GM19452 (cell line): ENCODE data around the gene SLC22A1.
"Not testable (repeated sequence)": the region's sequence is repeated elsewhere in the genome, so short reads cannot be mapped to it uniquely, and the experiment has no call there.

ENCODE experiments used
- ATAC-seq: cut with Tn5 transposase; IDR thresholded peaks from one replicate; pipeline ENCODE4 v1.9.1; 2021; ENCODE audit not compliant: unreplicated experiment

The SLC22A1 gene

GRCh38 chr6:160121981-160122380, 366 bp downstream of the SLC22A1 start:
- no peak for ATAC-seq

GRCh38 chr6:160122744-160123143, 1.1 kb downstream of the SLC22A1 start:
- ATAC-seq = no peak

DNA sequence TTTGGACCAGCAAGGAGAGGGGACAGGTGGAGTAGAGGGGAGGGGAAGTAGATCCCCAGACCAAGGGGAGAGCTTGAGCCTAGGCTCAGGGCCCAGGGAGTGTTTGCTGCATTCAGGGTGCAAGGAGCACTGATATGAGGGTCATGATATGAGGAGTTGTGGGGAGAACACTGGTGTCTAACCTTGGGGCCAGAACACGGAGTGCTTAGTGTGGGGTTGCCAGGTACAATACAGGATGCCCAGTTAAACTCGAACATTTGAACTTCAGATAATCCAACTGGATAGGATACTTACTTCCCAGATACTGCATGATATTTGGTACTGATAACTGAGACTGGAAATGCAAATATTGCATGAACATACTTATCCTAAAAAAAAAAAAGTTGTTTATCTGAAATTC, 2.4 kb downstream of the SLC22A1 start:
- ATAC-seq = no peak

DNA sequence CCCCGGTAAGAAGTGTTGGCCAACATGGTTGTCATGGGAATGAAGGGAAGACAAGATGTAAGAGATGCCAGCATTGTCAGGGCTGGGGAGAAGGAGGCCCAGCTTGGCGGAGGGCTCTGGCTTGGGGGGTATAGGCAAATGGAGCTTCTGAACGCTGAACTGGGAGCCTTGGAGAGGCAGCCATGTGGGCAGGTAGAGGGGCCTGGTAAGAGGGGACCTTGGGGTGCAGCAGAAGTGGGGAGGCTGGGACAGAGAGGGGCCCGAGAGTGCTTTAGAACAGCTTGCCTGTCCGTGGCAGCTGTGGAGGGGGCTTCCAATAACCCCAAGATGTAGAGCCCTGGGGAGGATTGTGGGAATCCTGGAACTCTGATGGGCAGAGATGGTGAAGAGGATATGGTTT, 3.0 kb downstream of the SLC22A1 start:
- no peak for ATAC-seq

DNA sequence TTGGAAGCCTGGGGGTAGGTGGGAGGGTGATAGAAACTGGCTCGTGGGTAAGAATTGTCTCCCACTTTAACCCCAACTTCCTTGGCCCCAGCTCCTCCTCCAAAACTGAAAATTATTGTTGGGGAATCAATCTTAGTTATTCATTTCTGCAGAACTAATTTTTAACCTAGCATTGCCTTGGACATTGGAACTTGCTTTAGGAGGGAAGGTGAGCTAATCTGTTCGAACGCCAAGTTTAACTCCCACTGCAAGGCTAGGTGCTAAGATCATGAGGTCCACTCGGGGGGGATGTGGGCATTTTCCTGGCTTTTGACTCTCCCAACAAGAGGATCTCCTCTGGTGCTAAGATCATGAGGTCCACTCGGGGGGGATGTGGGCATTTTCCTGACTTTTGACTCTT, 3.5 kb downstream of the SLC22A1 start:
- not testable (repeated sequence) for ATAC-seq

DNA sequence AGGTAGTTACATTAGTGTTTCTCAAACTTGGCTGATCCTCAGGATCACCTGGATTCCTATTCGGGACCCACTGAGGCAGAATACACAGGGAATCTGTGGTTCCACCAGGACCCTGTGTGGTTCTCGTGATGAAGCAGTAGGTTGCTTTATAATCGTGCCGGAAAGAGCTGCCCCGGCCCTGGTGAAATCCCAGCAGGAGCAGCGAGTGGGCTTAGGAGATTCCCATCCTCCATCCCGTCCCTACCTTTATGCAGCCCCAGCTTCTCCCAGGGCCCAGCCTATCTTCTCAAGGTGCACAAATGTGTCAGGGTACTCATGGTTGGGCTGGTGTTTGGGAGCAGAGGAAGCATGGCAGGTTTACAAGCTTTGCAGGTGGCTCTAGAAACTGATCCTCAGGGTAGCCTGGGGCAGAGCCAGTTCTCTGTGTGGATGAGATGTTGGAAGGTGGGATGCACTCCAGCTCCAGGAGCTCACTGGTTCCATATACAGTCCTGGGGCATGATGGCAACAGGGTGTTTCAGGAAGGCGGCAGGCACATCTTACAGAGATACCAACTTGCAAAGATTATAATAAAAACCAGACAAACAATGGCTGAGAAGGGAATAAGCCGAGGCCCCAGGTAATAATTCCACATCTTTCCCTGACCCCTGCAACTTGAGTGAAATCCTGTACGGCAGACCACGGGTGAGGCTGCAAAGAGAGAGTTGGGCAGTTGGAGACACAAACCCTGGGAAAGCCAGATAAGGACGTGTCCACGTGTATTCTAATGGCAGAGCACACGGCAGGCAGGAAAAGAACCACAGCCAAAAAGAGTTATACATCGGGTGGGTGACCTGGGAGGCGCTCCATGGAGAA, 5.9 kb downstream of the SLC22A1 start:
- ATAC-seq = no peak

GRCh38 chr6:160128125-160128683, 6.6 kb downstream of the SLC22A1 start:
- ATAC-seq = no peak

DNA sequence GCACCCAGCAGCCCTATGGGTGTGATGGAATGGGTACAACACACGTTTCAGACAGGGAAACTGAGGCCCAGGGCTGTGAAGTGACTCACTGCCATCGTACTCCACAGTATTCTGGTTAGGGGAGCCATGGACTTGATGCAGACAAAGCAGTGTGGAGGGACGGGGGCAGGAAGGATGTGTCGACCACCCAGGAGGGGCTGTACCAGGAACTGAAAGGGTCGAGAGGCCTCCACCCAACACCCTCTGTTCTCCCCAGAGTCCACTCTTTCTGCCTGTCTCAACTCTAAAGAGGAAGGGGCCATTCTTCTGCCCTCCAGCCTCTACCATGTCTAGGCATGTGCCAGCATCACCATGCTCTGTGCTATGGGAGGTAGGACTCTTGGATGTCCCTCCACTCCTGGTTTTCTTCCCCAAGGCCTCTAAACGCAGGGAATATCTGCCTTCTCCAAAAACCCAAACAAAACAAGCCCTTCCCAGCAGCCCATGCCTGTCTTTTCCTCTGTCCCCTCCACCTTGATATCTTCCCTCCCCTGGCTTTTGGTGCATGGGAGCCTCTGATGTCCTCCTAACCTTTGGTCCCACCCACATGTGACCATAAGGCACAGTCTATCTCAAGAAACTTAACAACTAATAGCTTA, 7.4 kb downstream of the SLC22A1 start:
- no peak for ATAC-seq

- ATAC-seq = no peak
These were observed 8.4 kb downstream of the SLC22A1 start for GRCh38 chr6:160129881-160130615.

- ATAC-seq = no peak
These were observed 9.3 kb downstream of the SLC22A1 start for GRCh38 chr6:160130729-160131484.

GRCh38 chr6:160131636-160132296, 10.2 kb downstream of the SLC22A1 start:
- ATAC-seq = no peak

DNA sequence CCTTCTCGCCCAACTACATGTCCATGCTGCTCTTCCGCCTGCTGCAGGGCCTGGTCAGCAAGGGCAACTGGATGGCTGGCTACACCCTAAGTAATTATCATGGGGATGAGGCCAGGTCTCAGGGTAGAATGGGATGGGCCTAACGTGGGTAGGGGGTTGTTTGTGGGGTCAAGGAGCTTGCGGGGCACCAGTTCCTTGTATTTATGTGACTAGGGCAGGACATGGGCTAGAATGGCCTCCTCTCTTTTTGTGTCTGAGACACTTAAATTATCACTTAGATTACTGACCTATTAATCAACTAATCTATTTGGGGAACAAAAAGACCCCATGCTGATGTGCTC, 10.7 kb downstream of the SLC22A1 start:
- no peak for ATAC-seq

GRCh38 chr6:160132776-160133338, 11.2 kb downstream of the SLC22A1 start:
- no peak for ATAC-seq

- no peak for ATAC-seq
These were observed 12.1 kb downstream of the SLC22A1 start for GRCh38 chr6:160133441-160134336.

GRCh38 chr6:160134337-160134751, 12.7 kb downstream of the SLC22A1 start:
- ATAC-seq = not testable (repeated sequence)

DNA sequence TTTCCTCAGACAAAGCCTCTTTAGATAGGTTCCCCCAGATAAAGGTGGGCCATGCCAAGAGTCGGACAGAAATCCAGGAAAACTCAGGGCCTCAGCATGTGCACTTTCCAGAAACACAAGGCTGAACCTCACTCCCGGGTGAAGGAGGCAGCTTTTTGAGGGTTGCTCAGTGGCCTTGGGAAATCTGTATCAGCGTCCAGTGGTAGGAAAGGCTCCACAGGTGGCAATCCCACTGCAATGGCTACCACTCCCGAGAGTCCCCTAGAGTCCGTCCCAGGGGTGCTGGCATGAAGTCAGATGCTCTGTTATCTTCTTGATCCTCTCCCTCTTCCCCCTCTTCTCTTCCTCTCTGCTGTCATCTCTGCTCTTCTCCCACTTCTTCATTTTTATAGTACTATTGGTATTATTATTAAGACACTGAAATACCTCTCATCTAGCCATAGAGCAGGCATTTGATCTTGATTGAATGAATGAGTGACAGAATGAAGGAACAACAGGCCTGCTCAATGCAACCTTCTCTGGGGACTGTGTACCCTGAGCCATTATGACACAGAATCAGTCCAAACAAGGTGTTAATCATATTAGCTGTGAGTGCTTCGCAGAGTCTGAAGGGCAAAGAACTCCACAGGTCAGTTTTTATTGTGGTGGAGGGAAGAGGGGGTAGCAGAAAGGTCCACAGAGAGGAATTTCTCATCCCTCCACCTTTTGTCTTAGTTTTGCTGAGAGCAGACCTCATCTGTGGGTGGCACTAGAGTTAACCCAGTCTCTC, 13.3 kb downstream of the SLC22A1 start:
- no peak for ATAC-seq

DNA sequence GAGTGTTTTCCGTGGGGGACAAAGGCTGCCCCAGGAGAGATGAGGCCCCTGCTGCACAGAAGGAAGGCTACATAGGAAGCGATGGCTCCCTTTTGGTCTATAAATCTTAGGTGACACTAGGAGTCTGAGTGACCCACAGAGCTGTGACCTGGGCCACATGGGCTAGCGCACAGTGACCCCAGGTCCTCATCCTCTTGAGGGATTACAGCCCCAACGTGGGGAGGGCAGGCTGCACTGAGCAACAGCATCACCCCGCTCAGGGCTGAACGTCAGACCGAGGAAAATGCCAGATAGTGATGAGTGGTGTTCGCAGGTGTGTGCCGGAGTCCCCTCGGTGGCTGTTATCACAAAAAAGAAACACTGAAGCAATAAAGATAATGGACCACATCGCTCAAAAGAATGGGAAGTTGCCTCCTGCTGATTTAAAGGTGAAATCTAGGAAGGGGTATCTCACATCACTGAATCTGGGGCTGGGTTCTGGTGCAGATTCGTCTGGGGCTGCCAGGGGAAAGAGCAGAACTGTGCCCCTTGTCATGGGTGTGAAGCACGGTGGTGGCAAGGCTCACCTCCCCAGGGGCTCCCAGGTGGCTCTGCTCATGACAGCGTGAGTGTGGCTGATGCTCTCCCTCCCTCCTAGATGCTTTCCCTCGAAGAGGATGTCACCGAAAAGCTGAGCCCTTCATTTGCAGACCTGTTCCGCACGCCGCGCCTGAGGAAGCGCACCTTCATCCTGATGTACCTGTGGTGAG, 14.5 kb downstream of the SLC22A1 start:
- ATAC-seq = no peak
